NCI-H187 (cell line): Measurements from ENCODE around the gene FAM222A.

ENCODE experiments used
- DNase-seq, 2 experiments: peaks; one replicate each; lab custom pipeline; 2025; lab: John Stamatoyannopoulos, UW

FAM222A gene

GRCh38 chr12:109713187-109714070 is at the start of gene FAM222A:
Gene FAM222A (plus strand): TSS chr12:109713825. CDS start chr12:109744147, 30,322 bp downstream.
- peak; percentile 93 to 96 for DNase-seq

- no peak for DNase-seq
Measured at GRCh38 chr12:109664402-109664801, 49.2 kb upstream of the FAM222A start.

- no peak for DNase-seq
Measured at GRCh38 chr12:109666068-109666467, 47.6 kb upstream of the FAM222A start.

GRCh38 chr12:109670731-109671130 is 42.9 kb upstream of the FAM222A start:
- DNase-seq: no peak

- no peak for DNase-seq
Measured at GRCh38 chr12:109671502-109671901, 42.1 kb upstream of the FAM222A start.

GRCh38 chr12:109673379-109673778 is 40.2 kb upstream of the FAM222A start:
- no peak for DNase-seq

- DNase-seq: no peak
Measured at GRCh38 chr12:109673884-109674283, 39.7 kb upstream of the FAM222A start.

- DNase-seq: no peak
Measured at GRCh38 chr12:109675411-109675810, 38.2 kb upstream of the FAM222A start.

GRCh38 chr12:109677279-109677691 is 36.3 kb upstream of the FAM222A start:
- no peak for DNase-seq

GRCh38 chr12:109678719-109679118 is 34.9 kb upstream of the FAM222A start:
- DNase-seq: no peak

- DNase-seq: peak; percentile 22 to 72
Measured at GRCh38 chr12:109679501-109680263, 33.9 kb upstream of the FAM222A start.

- no peak for DNase-seq
Measured at GRCh38 chr12:109680264-109681005, 33.2 kb upstream of the FAM222A start.

- DNase-seq: no peak
Measured at GRCh38 chr12:109681986-109682707, 31.5 kb upstream of the FAM222A start.

- no peak for DNase-seq
Measured at GRCh38 chr12:109682708-109683060, 30.9 kb upstream of the FAM222A start.

- DNase-seq: no peak
Measured at GRCh38 chr12:109683316-109683715, 30.3 kb upstream of the FAM222A start.

- no peak for DNase-seq
Measured at GRCh38 chr12:109685574-109686447, 27.8 kb upstream of the FAM222A start.

GRCh38 chr12:109686523-109686922 is 27.1 kb upstream of the FAM222A start:
- no peak for DNase-seq

GRCh38 chr12:109687250-109687649 is 26.4 kb upstream of the FAM222A start:
- no peak for DNase-seq

- no peak for DNase-seq
Measured at GRCh38 chr12:109689426-109689825, 24.2 kb upstream of the FAM222A start.

- DNase-seq: no peak
Measured at GRCh38 chr12:109693160-109693559, 20.5 kb upstream of the FAM222A start.
